Esophagus squamous epithelium (tissue), 4 donors: ENCODE data around the gene SORD.
"Not testable (repeated sequence)": the region's sequence is repeated elsewhere in the genome, so short reads cannot be mapped to it uniquely, and the experiment has no call there.

Experiments
- POLR2A ChIP-seq, 4 donors: fragments of 450-650 bp; IDR thresholded peaks; one replicate each; pipeline ENCODE4 v1.6.1; 2017; ENCODE audit warnings: antibody characterized with exemption in 4 of 4, mild to moderate bottlenecking in 4 of 4, moderate library complexity in 3 of 4
- TF ChIP-seq, protein P1 (sequence below), 6 experiments: fragments of 450-650 bp in 4 of 6; fragments of 200-600 bp in 2 of 6; sonication (generic) in 2 of 6; IDR thresholded peaks; one replicate each; pipeline ENCODE4 v1.5.1; 2016 to 2019; ENCODE audit warnings: antibody characterized with exemption in 6 of 6, mild to moderate bottlenecking in 4 of 6, moderate library complexity in 4 of 6

DNA sequence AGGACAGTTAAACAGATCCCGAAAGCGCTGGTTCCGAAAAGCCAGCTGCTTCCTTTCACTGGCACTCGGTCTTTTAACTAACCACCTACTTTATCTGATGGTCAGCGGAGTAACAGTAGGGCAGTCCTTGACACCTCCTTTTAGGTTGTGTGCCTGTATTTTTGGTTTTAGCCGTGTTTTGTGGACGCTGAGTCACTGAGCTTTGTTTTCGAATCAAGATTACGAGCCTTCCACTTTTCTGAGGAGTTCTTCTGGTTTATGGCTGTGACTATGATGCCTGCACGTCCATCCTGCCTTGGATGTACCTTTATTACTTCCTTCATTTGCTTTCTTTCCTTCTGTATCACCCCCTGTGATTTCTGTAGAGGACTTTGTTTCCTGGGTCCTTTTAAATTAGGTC is 59.4 kb downstream of the SORD start:
- not testable (repeated sequence) for TF ChIP-seq POLR2A (IDR thresholded peaks at IDR 0.05)
- TF ChIP-seq, protein P1, sequence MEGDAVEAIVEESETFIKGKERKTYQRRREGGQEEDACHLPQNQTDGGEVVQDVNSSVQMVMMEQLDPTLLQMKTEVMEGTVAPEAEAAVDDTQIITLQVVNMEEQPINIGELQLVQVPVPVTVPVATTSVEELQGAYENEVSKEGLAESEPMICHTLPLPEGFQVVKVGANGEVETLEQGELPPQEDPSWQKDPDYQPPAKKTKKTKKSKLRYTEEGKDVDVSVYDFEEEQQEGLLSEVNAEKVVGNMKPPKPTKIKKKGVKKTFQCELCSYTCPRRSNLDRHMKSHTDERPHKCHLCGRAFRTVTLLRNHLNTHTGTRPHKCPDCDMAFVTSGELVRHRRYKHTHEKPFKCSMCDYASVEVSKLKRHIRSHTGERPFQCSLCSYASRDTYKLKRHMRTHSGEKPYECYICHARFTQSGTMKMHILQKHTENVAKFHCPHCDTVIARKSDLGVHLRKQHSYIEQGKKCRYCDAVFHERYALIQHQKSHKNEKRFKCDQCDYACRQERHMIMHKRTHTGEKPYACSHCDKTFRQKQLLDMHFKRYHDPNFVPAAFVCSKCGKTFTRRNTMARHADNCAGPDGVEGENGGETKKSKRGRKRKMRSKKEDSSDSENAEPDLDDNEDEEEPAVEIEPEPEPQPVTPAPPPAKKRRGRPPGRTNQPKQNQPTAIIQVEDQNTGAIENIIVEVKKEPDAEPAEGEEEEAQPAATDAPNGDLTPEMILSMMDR (IDR thresholded peaks at IDR 0.05), result not testable (repeated sequence)
